ENCODE data around the gene RNF14.

GRCh38 chr5:142036918-142037317 lies 68.0 kb downstream of the RNF14 start:
- TF ChIP-seq CTCF (IDR thresholded peaks at IDR 0.05) (no peak), POLR2AphosphoS5 (IDR thresholded peaks at IDR 0.05; ENCODE audit: insufficient read depth in 1 of 2, low read depth in 1 of 2) (no peak), POLR2A (IDR thresholded peaks at IDR 0.05) (no peak)
